GM18508 (cell line): Measurements from ENCODE around the gene DIS3.
"Not testable (repeated sequence)": the region's sequence is repeated elsewhere in the genome, so short reads cannot be mapped to it uniquely, and the experiment has no call there.

Source experiments
- ATAC-seq: cut with Tn5 transposase; IDR thresholded peaks from one replicate; pipeline ENCODE4 v1.9.1; 2021; ENCODE audit warnings: moderate number of reproducible peaks; ENCODE audit not compliant: insufficient read depth, unreplicated experiment

The DIS3 gene

GRCh38 chr13:72754111-72754510, 27.6 kb downstream of the DIS3 start:
- no peak for ATAC-seq

GRCh38 chr13:72751220-72751619, 30.5 kb downstream of the DIS3 start:
- ATAC-seq = no peak

- ATAC-seq = no peak
These were observed 36.4 kb downstream of the DIS3 start for GRCh38 chr13:72745260-72745659.

- no peak for ATAC-seq
These were observed 41.7 kb downstream of the DIS3 start for GRCh38 chr13:72740015-72740414.

- no peak for ATAC-seq
These were observed 44.7 kb downstream of the DIS3 start for GRCh38 chr13:72737033-72737432.

- no peak for ATAC-seq
These were observed 53.5 kb downstream of the DIS3 start for GRCh38 chr13:72728290-72728605.

- ATAC-seq = peak; percentile 94
These were observed 54.0 kb downstream of the DIS3 start, which contains the start of the genes BORA and MZT1 for GRCh38 chr13:72727417-72728289. Gene BORA (plus strand): TSS chr13:72727923. CDS start chr13:72728941, 1,018 bp downstream. Gene MZT1 (minus strand): TSS chr13:72727629. CDS start chr13:72727602, 27 bp downstream.

GRCh38 chr13:72726726-72727416, 54.8 kb downstream of the DIS3 start:
- ATAC-seq = peak; percentile 9

GRCh38 chr13:72726185-72726584, 55.5 kb downstream of the DIS3 start:
- ATAC-seq = not testable (repeated sequence)

GRCh38 chr13:72716776-72717175, 64.9 kb downstream of the DIS3 start:
- ATAC-seq = no peak
